GM19324 (cell line): ENCODE data around the gene PPP1CB.
"Not testable (repeated sequence)": the region's sequence is repeated elsewhere in the genome, so short reads cannot be mapped to it uniquely, and the experiment has no call there.

ENCODE experiments used
- ATAC-seq: cut with Tn5 transposase; IDR thresholded peaks from one replicate; pipeline ENCODE4 v1.9.1; 2021; ENCODE audit warnings: mild to moderate bottlenecking, moderate library complexity; ENCODE audit not compliant: unreplicated experiment, low FRiP score

PPP1CB gene

GRCh38 chr2:28772351-28772750, 20.7 kb downstream of the PPP1CB start:
- no peak for ATAC-seq

GRCh38 chr2:28776471-28776870, 24.8 kb downstream of the PPP1CB start:
- ATAC-seq, result no peak

GRCh38 chr2:28778392-28778791, 26.8 kb downstream of the PPP1CB start:
- ATAC-seq, result no peak

- no peak for ATAC-seq
Measured at GRCh38 chr2:28779001-28779400, 27.4 kb downstream of the PPP1CB start.

GRCh38 chr2:28780496-28780895, 28.9 kb downstream of the PPP1CB start:
- no peak for ATAC-seq

- no peak for ATAC-seq
Measured at GRCh38 chr2:28782423-28782822, 30.8 kb downstream of the PPP1CB start.

- ATAC-seq, result not testable (repeated sequence)
Measured at GRCh38 chr2:28784570-28784969, 32.9 kb downstream of the PPP1CB start.

GRCh38 chr2:28796620-28797019, 45.0 kb downstream of the PPP1CB start:
- no peak for ATAC-seq

GRCh38 chr2:28801726-28802125, 50.1 kb downstream of the PPP1CB start:
- ATAC-seq, result no peak

- ATAC-seq, result no peak
Measured at GRCh38 chr2:28802975-28803429, 51.4 kb downstream of the PPP1CB start.

GRCh38 chr2:28809927-28810326, 58.3 kb downstream of the PPP1CB start:
- no peak for ATAC-seq

GRCh38 chr2:28810384-28811285, 59.0 kb downstream of the PPP1CB start, which contains the start of gene SPDYA:
Gene SPDYA, plus strand, starts transcription at chr2:28810834. Its CDS starts 5,181 bp downstream, at chr2:28816015.
- peak; percentile 71 for ATAC-seq

GRCh38 chr2:28818053-28818452, 66.4 kb downstream of the PPP1CB start:
- ATAC-seq, result no peak

- no peak for ATAC-seq
Measured at GRCh38 chr2:28821295-28821958, 69.8 kb downstream of the PPP1CB start.

- ATAC-seq, result no peak
Measured at GRCh38 chr2:28822036-28822435, 70.4 kb downstream of the PPP1CB start.

- ATAC-seq, result no peak
Measured at GRCh38 chr2:28824207-28824606, 72.6 kb downstream of the PPP1CB start.

GRCh38 chr2:28824870-28825269, 73.2 kb downstream of the PPP1CB start:
- ATAC-seq, result no peak

- no peak for ATAC-seq
Measured at GRCh38 chr2:28828382-28828781, 76.8 kb downstream of the PPP1CB start.

GRCh38 chr2:28833740-28834470, 82.3 kb downstream of the PPP1CB start:
- ATAC-seq, result no peak

- no peak for ATAC-seq
Measured at GRCh38 chr2:28835781-28836180, 84.2 kb downstream of the PPP1CB start.

GRCh38 chr2:28838971-28839370, 87.3 kb downstream of the PPP1CB start:
- no peak for ATAC-seq
